Neural cell (in vitro differentiated cells): Measurements from ENCODE around the gene RHO. TPM values are rescaled to one million over a fixed set of nuclear protein-coding genes. Genes with fewer than 3 reads are reported as not detected.

Experiments
- H2AFZ ChIP-seq: fragments of 200-600, 300-800 bp; sonication (generic), shearing (Covaris generic); 2 replicates; pipeline ENCODE4 v1.6.0; 2014; ENCODE audit warnings: low read depth, mild to moderate bottlenecking, antibody characterized with exemption, low read length, moderate library complexity
- H3F3A ChIP-seq: fragments of 200-600 bp; shearing (Covaris generic); 2 replicates; pipeline ENCODE4 v1.6.1; 2016; ENCODE audit warnings: mild to moderate bottlenecking, moderate library complexity, mixed read lengths, antibody characterized with exemption, low read length; ENCODE audit not compliant: insufficient read depth, poor library complexity, severe bottlenecking
- H3K27ac ChIP-seq: fragments of 200-600, 300-800 bp; sonication (generic), shearing (Covaris generic); 2 replicates; pipeline ENCODE4 v1.5.1; 2014; ENCODE audit warnings: mild to moderate bottlenecking, low read length, moderate library complexity
- H3K27me3 ChIP-seq: fragments of 300-800, 200-600 bp; sonication (generic), shearing (Covaris generic); 2 replicates; pipeline ENCODE4 v1.6.0; 2014; ENCODE audit warnings: mild to moderate bottlenecking, low read depth, low read length, moderate library complexity; ENCODE audit not compliant: insufficient read depth
- H3K36me3 ChIP-seq: fragments of 300-800, 200-600 bp; sonication (generic), shearing (Covaris generic); 2 replicates; pipeline ENCODE4 v1.5.1; 2014; ENCODE audit warnings: mild to moderate bottlenecking, antibody characterized with exemption, low read length, moderate library complexity; ENCODE audit not compliant: insufficient read depth
- H3K4me2 ChIP-seq: fragments of 300-800, 200-600 bp; sonication (generic), shearing (Covaris generic); 2 replicates; pipeline ENCODE4 v1.6.0; 2014; ENCODE audit warnings: mild to moderate bottlenecking, low read length
- H3K4me3 ChIP-seq: fragments of 300-800, 200-600 bp; sonication (generic), shearing (Covaris generic); 2 replicates; pipeline ENCODE4 v1.5.1; 2014; ENCODE audit warnings: mild to moderate bottlenecking, low read length, moderate library complexity
- H3K79me2 ChIP-seq: fragments of 200-600 bp; shearing (Covaris generic); replicated peaks from 2 replicates; pipeline ENCODE4 v1.6.0; 2014; ENCODE audit warnings: mild to moderate bottlenecking, low read length, moderate library complexity; ENCODE audit not compliant: insufficient read depth
- H3K9ac ChIP-seq: fragments of 300-800, 200-600 bp; sonication (generic), shearing (Covaris generic); 2 replicates; pipeline ENCODE4 v1.6.1; 2016; ENCODE audit warnings: mild to moderate bottlenecking, low read length, mixed read lengths
- H3K9me2 ChIP-seq: fragments of 200-600 bp; shearing (Covaris generic); 2 replicates; pipeline ENCODE4 v1.6.1; 2016; ENCODE audit warnings: mild to moderate bottlenecking, low read length, mixed read lengths; ENCODE audit not compliant: insufficient read depth
- H3K9me3 ChIP-seq: fragments of 200-600, 300-800 bp; sonication (generic), shearing (Covaris generic); 2 replicates; pipeline ENCODE4 v1.6.1; 2016; ENCODE audit warnings: mild to moderate bottlenecking, mixed run types, low read length, moderate library complexity, mixed read lengths
- H4K20me1 ChIP-seq: fragments of 200-600 bp; shearing (Covaris generic); 2 replicates; pipeline ENCODE4 v1.6.1; 2016; ENCODE audit warnings: mild to moderate bottlenecking, mixed run types; ENCODE audit not compliant: insufficient read depth
- EP300 ChIP-seq: fragments of 450-650 bp; conservative IDR thresholded peaks from 2 replicates; pipeline ENCODE4 v1.6.1; 2014; ENCODE audit warnings: antibody characterized with exemption, mild to moderate bottlenecking, moderate library complexity; ENCODE audit not compliant: poor library complexity, severe bottlenecking
- EZH2 ChIP-seq: fragments of 200-600, 300-800 bp; shearing (Covaris generic), sonication (generic); IDR thresholded peaks from 2 replicates; pipeline ENCODE4 v1.6.1; 2014; ENCODE audit warnings: antibody characterized with exemption, low read length, borderline replicate concordance, mild to moderate bottlenecking; ENCODE audit not compliant: insufficient read depth, poor library complexity, severe bottlenecking
- MXI1 ChIP-seq: fragments of 450-650 bp; conservative IDR thresholded peaks from 2 replicates; pipeline ENCODE4 v1.6.1; 2014; ENCODE audit warnings: antibody characterized with exemption, mild to moderate bottlenecking; ENCODE audit not compliant: poor library complexity, severe bottlenecking
- POLR2AphosphoS5 ChIP-seq: IDR thresholded peaks from 2 replicates; pipeline ENCODE4 v1.6.1; 2012
- RAD21 ChIP-seq: fragments of 450-650 bp; conservative IDR thresholded peaks from 2 replicates; pipeline ENCODE4 v1.6.1; 2014; ENCODE audit warnings: antibody characterized with exemption, mild to moderate bottlenecking, moderate library complexity
- SMC3 ChIP-seq: fragments of 450-650 bp; conservative IDR thresholded peaks from 2 replicates; pipeline ENCODE4 v1.6.1; 2014; ENCODE audit warnings: antibody characterized with exemption, mild to moderate bottlenecking, moderate library complexity; ENCODE audit not compliant: poor library complexity
- TAF1 ChIP-seq: IDR thresholded peaks from 2 replicates; pipeline ENCODE4 v1.6.1; 2012; ENCODE audit warnings: low read depth
- polyA plus RNA-seq: library from polyadenylated mRNA; depleted of rRNA; stranded (reverse); fragments of >200 nt; gene quantifications from 2 replicates; pipeline ENCODE4 v1.2.3, GENCODE V29; 2014
- TF ChIP-seq, protein P1 (sequence below): fragments of 450-650 bp; IDR thresholded peaks from 2 replicates; pipeline ENCODE4 v1.5.1; 2014; ENCODE audit warnings: antibody characterized with exemption, mild to moderate bottlenecking, moderate library complexity; ENCODE audit not compliant: poor library complexity, severe bottlenecking
- TF ChIP-seq, protein P2 (sequence below): IDR thresholded peaks from 2 replicates; pipeline ENCODE4 v1.6.1; 2012; ENCODE audit warnings: borderline replicate concordance

Gene RHO
- polyA plus RNA-seq, 1 donor from 2014 or later, result not detected

DNA sequence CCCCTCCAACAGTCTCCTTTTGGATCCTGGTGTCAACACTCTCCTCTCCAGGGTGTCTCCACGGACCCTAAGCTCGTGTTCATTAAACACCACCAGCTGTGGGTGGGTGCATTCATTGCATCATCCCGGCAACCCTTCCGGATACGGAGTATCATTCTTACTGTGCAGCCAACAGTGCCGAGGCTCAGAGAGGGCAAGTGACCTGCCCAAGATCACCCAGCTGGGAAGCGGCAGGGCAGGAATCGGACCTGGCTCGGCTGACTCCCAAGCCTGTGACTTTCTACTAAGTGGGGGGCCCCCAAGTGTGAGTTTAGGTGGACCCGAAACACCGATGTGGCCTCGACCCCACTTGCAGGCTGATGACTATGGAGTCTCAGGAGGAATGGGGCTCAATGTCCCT, 34.9 kb downstream of the RHO start:
- Histone ChIP-seq H3F3A (no peaks in the 10 kb centered on the region), H3K79me2 (no peaks in the 10 kb centered on the region), H3K9me2 (no peaks in the 10 kb centered on the region), H2AFZ (no peak overlapping the region), H3K36me3 (no peaks in the 10 kb centered on the region), H3K9me3 (no peaks in the 10 kb centered on the region), H3K27ac (no peak overlapping the region), H3K9ac (no peak overlapping the region), H3K4me2 (no peak overlapping the region), H3K4me3 (no peak overlapping the region), H4K20me1 (no peaks in the 10 kb centered on the region), H3K27me3 (no peaks in the 10 kb centered on the region)
- TF ChIP-seq SMC3, result no peak
- TF ChIP-seq TAF1, result no peak
- TF ChIP-seq POLR2AphosphoS5, result no peak
- no peak for TF ChIP-seq EP300
- TF ChIP-seq, protein P1, sequence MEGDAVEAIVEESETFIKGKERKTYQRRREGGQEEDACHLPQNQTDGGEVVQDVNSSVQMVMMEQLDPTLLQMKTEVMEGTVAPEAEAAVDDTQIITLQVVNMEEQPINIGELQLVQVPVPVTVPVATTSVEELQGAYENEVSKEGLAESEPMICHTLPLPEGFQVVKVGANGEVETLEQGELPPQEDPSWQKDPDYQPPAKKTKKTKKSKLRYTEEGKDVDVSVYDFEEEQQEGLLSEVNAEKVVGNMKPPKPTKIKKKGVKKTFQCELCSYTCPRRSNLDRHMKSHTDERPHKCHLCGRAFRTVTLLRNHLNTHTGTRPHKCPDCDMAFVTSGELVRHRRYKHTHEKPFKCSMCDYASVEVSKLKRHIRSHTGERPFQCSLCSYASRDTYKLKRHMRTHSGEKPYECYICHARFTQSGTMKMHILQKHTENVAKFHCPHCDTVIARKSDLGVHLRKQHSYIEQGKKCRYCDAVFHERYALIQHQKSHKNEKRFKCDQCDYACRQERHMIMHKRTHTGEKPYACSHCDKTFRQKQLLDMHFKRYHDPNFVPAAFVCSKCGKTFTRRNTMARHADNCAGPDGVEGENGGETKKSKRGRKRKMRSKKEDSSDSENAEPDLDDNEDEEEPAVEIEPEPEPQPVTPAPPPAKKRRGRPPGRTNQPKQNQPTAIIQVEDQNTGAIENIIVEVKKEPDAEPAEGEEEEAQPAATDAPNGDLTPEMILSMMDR, result no peak
- TF ChIP-seq RAD21, result no peak
- TF ChIP-seq, protein P2, sequence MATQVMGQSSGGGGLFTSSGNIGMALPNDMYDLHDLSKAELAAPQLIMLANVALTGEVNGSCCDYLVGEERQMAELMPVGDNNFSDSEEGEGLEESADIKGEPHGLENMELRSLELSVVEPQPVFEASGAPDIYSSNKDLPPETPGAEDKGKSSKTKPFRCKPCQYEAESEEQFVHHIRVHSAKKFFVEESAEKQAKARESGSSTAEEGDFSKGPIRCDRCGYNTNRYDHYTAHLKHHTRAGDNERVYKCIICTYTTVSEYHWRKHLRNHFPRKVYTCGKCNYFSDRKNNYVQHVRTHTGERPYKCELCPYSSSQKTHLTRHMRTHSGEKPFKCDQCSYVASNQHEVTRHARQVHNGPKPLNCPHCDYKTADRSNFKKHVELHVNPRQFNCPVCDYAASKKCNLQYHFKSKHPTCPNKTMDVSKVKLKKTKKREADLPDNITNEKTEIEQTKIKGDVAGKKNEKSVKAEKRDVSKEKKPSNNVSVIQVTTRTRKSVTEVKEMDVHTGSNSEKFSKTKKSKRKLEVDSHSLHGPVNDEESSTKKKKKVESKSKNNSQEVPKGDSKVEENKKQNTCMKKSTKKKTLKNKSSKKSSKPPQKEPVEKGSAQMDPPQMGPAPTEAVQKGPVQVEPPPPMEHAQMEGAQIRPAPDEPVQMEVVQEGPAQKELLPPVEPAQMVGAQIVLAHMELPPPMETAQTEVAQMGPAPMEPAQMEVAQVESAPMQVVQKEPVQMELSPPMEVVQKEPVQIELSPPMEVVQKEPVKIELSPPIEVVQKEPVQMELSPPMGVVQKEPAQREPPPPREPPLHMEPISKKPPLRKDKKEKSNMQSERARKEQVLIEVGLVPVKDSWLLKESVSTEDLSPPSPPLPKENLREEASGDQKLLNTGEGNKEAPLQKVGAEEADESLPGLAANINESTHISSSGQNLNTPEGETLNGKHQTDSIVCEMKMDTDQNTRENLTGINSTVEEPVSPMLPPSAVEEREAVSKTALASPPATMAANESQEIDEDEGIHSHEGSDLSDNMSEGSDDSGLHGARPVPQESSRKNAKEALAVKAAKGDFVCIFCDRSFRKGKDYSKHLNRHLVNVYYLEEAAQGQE, result no peak
- TF ChIP-seq MXI1, result no peak

DNA sequence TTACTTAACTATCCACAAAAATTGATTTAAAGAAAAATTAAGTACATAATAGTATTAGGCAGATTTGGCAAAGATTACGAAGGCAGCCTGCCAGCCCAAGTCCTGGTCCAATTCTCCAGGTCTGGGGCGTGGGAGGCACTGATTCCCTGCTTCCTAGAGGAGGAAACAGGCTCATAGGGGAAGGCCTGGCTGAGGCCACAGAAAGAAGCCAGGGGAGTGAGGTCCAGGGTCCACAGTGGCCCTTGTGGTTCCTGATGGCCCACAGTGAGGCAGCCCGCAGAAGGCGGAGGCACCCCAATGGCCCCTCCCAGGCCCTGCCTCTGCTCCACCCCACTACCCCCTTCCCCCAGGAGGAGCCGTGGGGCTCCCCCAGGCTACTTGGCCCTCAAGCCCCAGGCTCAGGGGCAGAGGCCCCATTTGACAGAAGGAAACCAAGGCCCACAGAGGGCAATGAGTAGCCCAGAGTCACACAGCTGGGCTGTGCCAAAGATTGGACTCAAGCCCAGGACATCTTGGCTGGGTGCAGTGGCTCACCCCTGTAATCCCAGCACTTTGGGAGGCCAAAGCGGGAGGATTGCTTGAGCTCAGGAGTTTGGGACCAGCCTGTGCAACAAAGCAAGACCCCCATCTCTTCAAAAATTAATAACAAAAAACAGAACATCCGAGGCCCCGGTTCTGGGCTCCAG, 35.6 kb downstream of the RHO start:
- Histone ChIP-seq H4K20me1 (no peaks in the 10 kb centered on the region), H3K4me3 (no peak overlapping the region), H3K36me3 (no peaks in the 10 kb centered on the region), H3K9me2 (no peaks in the 10 kb centered on the region), H3K27ac (no peak overlapping the region), H2AFZ (no peak overlapping the region), H3F3A (no peaks in the 10 kb centered on the region), H3K4me2 (no peak overlapping the region), H3K79me2 (no peaks in the 10 kb centered on the region), H3K9me3 (no peaks in the 10 kb centered on the region), H3K9ac (no peak overlapping the region), H3K27me3 (no peaks in the 10 kb centered on the region)
- TF ChIP-seq, protein P1, result no peak
- TF ChIP-seq MXI1 (no peak), EZH2 (no peak), EP300 (no peak), SMC3 (no peak), POLR2AphosphoS5 (no peak), RAD21 (no peak), TAF1 (no peak)
- TF ChIP-seq, protein P2, result no peak
